Measurements from ENCODE around the gene ZNF76.
"Not testable (repeated sequence)": the region's sequence is repeated elsewhere in the genome, so short reads cannot be mapped to it uniquely, and the experiment has no call there.

The ZNF76 gene

DNA sequence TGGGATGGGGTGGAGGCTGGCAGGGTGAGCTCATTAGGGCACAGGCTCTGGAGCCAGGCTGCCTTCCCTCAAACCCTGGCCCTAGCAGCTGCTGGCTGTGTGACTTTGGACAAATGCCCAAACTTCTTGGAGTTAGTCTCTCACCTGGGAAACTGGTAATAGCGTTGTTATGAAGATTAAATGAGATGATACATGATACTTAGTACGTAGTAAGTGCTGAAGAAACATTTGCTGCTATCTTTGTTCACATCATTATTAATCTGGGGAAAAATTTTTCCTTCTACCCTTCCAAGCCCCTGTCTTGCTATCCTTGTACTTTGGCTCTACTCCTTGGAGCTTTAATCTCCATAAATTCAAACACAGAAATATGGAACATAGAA is 60.5 kb downstream of the ZNF76 start:
- DNase-seq (ENCODE audit: insufficient read length, low spot score): no peak
- FAIRE-seq: no peak

DNA sequence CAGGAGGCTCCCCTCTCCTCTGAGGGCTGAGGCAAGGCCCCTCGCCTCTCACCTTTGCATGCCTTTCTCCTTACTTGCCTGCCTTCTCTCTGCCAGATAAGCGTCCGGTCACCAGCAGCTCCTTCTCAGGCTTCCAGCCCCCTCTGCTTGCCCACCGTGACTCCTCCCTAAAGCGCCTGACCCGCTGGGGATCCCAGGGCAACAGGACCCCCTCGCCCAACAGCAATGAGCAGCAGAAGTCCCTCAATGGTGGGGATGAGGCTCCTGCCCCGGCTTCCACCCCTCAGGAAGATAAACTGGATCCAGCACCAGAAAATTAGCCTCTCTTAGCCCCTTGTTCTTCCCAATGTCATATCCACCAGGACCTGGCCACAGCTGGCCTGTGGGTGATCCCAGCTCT is 61.6 kb downstream of the ZNF76 start:
- DNase-seq (ENCODE audit: insufficient read length, low spot score) (no peak), FAIRE-seq (no peak)

GRCh38 chr6:35327349-35328027 is 68.0 kb downstream of the ZNF76 start:
- FAIRE-seq (peak; percentile 76), DNase-seq (ENCODE audit: insufficient read length, low spot score) (peak; percentile 75)

- DNase-seq (ENCODE audit: insufficient read length, low spot score) (no peak), FAIRE-seq (no peak)
These were observed 68.7 kb downstream of the ZNF76 start for GRCh38 chr6:35328108-35328723.

GRCh38 chr6:35328965-35329364 is 69.4 kb downstream of the ZNF76 start:
- not testable (repeated sequence) for DNase-seq (ENCODE audit: insufficient read length, low spot score); FAIRE-seq

GRCh38 chr6:35330541-35331119 is 71.1 kb downstream of the ZNF76 start:
- DNase-seq (ENCODE audit: insufficient read length, low spot score) (no peak), FAIRE-seq (no peak)

- FAIRE-seq; DNase-seq (ENCODE audit: insufficient read length, low spot score): not testable (repeated sequence)
These were observed 72.7 kb downstream of the ZNF76 start for GRCh38 chr6:35332074-35332887.

DNA sequence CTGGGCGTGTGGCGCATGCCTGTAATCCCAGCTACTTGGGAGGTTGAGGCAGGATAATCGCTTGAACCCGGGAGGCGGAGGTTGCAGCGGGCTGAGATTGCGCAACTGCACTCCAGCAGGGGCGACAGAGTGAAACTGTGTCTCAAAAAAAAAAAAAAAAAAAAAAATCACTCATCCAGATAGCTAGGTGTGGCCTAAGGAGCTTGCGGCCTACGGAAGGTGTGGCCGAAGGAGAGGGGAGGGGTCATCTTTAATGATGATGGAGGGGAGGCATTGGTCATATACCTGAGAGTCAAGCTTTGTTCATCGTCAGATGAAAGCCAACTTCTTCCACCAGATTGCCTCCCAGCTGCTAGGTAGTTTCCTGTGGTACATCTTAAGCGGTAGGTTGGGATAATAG is 82.0 kb downstream of the ZNF76 start:
- DNase-seq (ENCODE audit: insufficient read length, low spot score) (no peak), FAIRE-seq (no peak)

GRCh38 chr6:35342258-35343091 is 82.9 kb downstream of the ZNF76 start, which contains the start of gene PPARD:
PPARD (plus strand) TSS chr6:35342558; CDS start chr6:35411088, 68,530 bp downstream.
- DNase-seq (ENCODE audit: insufficient read length, low spot score) (peak; percentile 100), FAIRE-seq (peak; percentile 90)

DNA sequence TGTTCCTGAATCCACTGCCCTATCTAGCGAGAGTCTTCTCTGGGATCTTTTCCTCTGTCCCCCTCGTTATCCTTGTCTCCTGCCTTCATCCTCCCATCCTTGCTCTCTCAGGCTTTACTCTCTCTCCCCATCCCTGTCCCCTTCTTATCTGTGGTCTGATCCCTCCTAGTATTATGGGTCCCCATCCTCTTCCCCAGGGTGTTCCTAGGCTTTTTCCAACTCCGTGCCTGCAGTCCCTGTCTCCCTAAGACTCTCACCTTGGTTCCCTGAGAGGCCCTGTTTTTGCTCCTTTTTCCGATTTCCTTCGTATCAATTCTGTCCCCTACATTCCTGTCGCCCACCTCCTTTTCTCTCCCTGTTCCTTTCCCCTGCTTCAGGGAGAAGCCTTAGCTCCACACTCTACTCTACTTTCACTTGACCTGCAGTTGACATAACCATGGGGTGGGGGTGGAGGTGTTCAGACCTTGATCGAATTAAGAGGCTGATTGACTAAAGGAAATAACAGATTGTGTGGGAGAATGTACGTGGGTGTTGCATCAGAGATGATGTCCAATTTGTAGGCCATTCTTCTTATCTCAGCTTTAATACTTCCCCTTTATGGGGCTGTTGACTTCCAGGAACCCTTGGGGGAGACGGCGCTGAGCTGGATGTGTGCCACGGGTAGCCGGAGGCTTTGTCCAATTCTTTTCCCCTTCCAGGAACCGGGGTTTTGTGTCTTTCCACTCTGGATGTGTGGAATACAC is 83.7 kb downstream of the ZNF76 start:
- no peak for DNase-seq (ENCODE audit: insufficient read length, low spot score)
- peak; percentile 4 for FAIRE-seq

GRCh38 chr6:35343835-35344550 is 84.5 kb downstream of the ZNF76 start:
- FAIRE-seq: no peak
- no peak for DNase-seq (ENCODE audit: insufficient read length, low spot score)
